Esophagus muscularis mucosa (tissue), 3 donors: ENCODE data around the gene RPRML.
A peak's percentile ranks its signal among the peaks of the same experiment; 100 is the strongest.

Experiments
- CTCF ChIP-seq, 3 experiments: fragments of 200-600 bp in 2 of 3; fragments of 450-650 bp in 1 of 3; sonication (generic) in 2 of 3; IDR thresholded peaks; one replicate each; pipeline ENCODE4 v1.5.1; 2017 to 2019; ENCODE audit warnings: antibody characterized with exemption in 3 of 3, mild to moderate bottlenecking in 2 of 3, moderate library complexity in 1 of 3
- POLR2A ChIP-seq: fragments of 450-650 bp; IDR thresholded peaks from one replicate; pipeline ENCODE4 v1.6.1; 2017; ENCODE audit warnings: antibody characterized with exemption, moderate library complexity, mild to moderate bottlenecking, low read depth

- TF ChIP-seq CTCF (IDR thresholded peaks at IDR 0.05) (peak; percentile 63 to 80 (median 65)), POLR2A (no peak)
Measured at GRCh38 chr17:46942441-46943217, 36.4 kb downstream of the RPRML start.
